ENCODE measurements around the gene GLI3.

GRCh38 chr7:42227936-42228591, 8.9 kb downstream of the GLI3 start:
- TF ChIP-seq, protein P1, sequence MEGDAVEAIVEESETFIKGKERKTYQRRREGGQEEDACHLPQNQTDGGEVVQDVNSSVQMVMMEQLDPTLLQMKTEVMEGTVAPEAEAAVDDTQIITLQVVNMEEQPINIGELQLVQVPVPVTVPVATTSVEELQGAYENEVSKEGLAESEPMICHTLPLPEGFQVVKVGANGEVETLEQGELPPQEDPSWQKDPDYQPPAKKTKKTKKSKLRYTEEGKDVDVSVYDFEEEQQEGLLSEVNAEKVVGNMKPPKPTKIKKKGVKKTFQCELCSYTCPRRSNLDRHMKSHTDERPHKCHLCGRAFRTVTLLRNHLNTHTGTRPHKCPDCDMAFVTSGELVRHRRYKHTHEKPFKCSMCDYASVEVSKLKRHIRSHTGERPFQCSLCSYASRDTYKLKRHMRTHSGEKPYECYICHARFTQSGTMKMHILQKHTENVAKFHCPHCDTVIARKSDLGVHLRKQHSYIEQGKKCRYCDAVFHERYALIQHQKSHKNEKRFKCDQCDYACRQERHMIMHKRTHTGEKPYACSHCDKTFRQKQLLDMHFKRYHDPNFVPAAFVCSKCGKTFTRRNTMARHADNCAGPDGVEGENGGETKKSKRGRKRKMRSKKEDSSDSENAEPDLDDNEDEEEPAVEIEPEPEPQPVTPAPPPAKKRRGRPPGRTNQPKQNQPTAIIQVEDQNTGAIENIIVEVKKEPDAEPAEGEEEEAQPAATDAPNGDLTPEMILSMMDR (IDR thresholded peaks at IDR 0.05) = no peak
- TF ChIP-seq POLR2A (IDR thresholded peaks at IDR 0.05) = no peak
- TF ChIP-seq EP300 (IDR thresholded peaks at IDR 0.05) = no peak

All from stomach (tissue), 4 donors.